Measurements from ENCODE around the gene PKIB. TPM values are rescaled to one million over a fixed set of nuclear protein-coding genes. Genes with fewer than 3 reads are reported as not detected.
"Not testable (repeated sequence)": the region's sequence is repeated elsewhere in the genome, so short reads cannot be mapped to it uniquely, and the experiment has no call there.

Gene PKIB
- total RNA-seq, 2 experiments from 2014 or later, result 0.78 to 1.3 TPM

GRCh38 chr6:122735582-122735981, 125.4 kb downstream of the PKIB start:
- no peak overlapping the region for H3K4me3 Mint-ChIP-seq
- H3K27ac Mint-ChIP-seq, result no peak overlapping the region
- DNase-seq, result no peak
- peaks cover 35% of the 10 kb centered on the region for H3K27me3 Mint-ChIP-seq
- ATAC-seq (ENCODE audit: low read depth), result no peak
- H3K4me1 Mint-ChIP-seq, result no peaks in the 10 kb centered on the region
- POLR2A ChIA-PET, result no interaction called here
- no peaks in the 10 kb centered on the region for H3K36me3 Mint-ChIP-seq
- H3K9me3 Mint-ChIP-seq, result no peaks in the 10 kb centered on the region

- ATAC-seq (ENCODE audit: low read depth), result no peak
- Mint-ChIP-seq H3K27ac (no peak overlapping the region), H3K9me3 (no peaks in the 10 kb centered on the region), H3K4me3 (no peak overlapping the region), H3K27me3 (peaks cover 35% of the 10 kb centered on the region), H3K36me3 (no peaks in the 10 kb centered on the region), H3K4me1 (no peaks in the 10 kb centered on the region)
- no peak for DNase-seq
- POLR2A ChIA-PET, result no interaction called here
Observed at GRCh38 chr6:122736163-122736562, 126.0 kb downstream of the PKIB start.

GRCh38 chr6:122736616-122737015, 126.4 kb downstream of the PKIB start:
- POLR2A ChIA-PET, result no interaction called here
- H3K4me3 Mint-ChIP-seq, result no peak overlapping the region
- peaks cover 35% of the 10 kb centered on the region for H3K27me3 Mint-ChIP-seq
- H3K9me3 Mint-ChIP-seq, result no peaks in the 10 kb centered on the region
- ATAC-seq (ENCODE audit: low read depth), result no peak
- no peaks in the 10 kb centered on the region for H3K4me1 Mint-ChIP-seq
- no peak for DNase-seq
- H3K36me3 Mint-ChIP-seq, result no peaks in the 10 kb centered on the region
- H3K27ac Mint-ChIP-seq, result no peak overlapping the region

- H3K36me3 Mint-ChIP-seq, result no peaks in the 10 kb centered on the region
- no peaks in the 10 kb centered on the region for H3K9me3 Mint-ChIP-seq
- H3K4me1 Mint-ChIP-seq, result no peaks in the 10 kb centered on the region
- no peak overlapping the region for H3K4me3 Mint-ChIP-seq
- POLR2A ChIA-PET, result interaction anchor here (0.6 kb wide), 1 partner anchor 153 kb away, joined by 3 read pairs; no protein-coding TSS in a partner anchor
- H3K27ac Mint-ChIP-seq, result no peak overlapping the region
- no peak for ATAC-seq (ENCODE audit: low read depth)
- DNase-seq, result no peak
- H3K27me3 Mint-ChIP-seq, result peaks cover 17% of the 10 kb centered on the region
Observed at GRCh38 chr6:122740091-122740490, 129.9 kb downstream of the PKIB start.

- no peak overlapping the region for H3K4me3 Mint-ChIP-seq
- no peak overlapping the region for H3K27ac Mint-ChIP-seq
- DNase-seq, result no peak
- no peaks in the 10 kb centered on the region for H3K9me3 Mint-ChIP-seq
- no peaks in the 10 kb centered on the region for H3K4me1 Mint-ChIP-seq
- no peak for ATAC-seq (ENCODE audit: low read depth)
- peaks cover 14% of the 10 kb centered on the region for H3K27me3 Mint-ChIP-seq
- no peaks in the 10 kb centered on the region for H3K36me3 Mint-ChIP-seq
- POLR2A ChIA-PET, result interaction anchor here (0.6 kb wide), 1 partner anchor 154 kb away, joined by 3 read pairs; no protein-coding TSS in a partner anchor
Observed at GRCh38 chr6:122740936-122741335, 130.7 kb downstream of the PKIB start.

- H3K4me1 Mint-ChIP-seq, POLR2A ChIA-PET, DNase-seq, H3K4me3 Mint-ChIP-seq, H3K27me3 Mint-ChIP-seq, H3K9me3 Mint-ChIP-seq, H3K36me3 Mint-ChIP-seq, H3K27ac Mint-ChIP-seq: not testable (repeated sequence)
- peak; percentile 56 for ATAC-seq (ENCODE audit: low read depth)
Observed at GRCh38 chr6:122744247-122744646, 134.0 kb downstream of the PKIB start.

GRCh38 chr6:122744856-122745255, 134.7 kb downstream of the PKIB start:
- POLR2A ChIA-PET; H3K27me3 Mint-ChIP-seq; H3K9me3 Mint-ChIP-seq; H3K36me3 Mint-ChIP-seq; H3K4me3 Mint-ChIP-seq; H3K27ac Mint-ChIP-seq; ATAC-seq (ENCODE audit: low read depth); H3K4me1 Mint-ChIP-seq; DNase-seq: not testable (repeated sequence)

GRCh38 chr6:122746688-122747087, 136.5 kb downstream of the PKIB start:
- Mint-ChIP-seq H3K27ac (no peak overlapping the region), H3K36me3 (peaks cover 2% of the 10 kb centered on the region), H3K27me3 (no peaks in the 10 kb centered on the region), H3K4me1 (peaks cover 19% of the 10 kb centered on the region), H3K9me3 (no peaks in the 10 kb centered on the region), H3K4me3 (no peak overlapping the region)
- POLR2A ChIA-PET, result no interaction called here
- no peak for DNase-seq
- no peak for ATAC-seq (ENCODE audit: low read depth)

- H3K4me3 Mint-ChIP-seq, result peak overlapping the region; percentile 17
- H3K27ac Mint-ChIP-seq, result no peak overlapping the region
- peaks cover 25% of the 10 kb centered on the region for H3K4me1 Mint-ChIP-seq
- H3K9me3 Mint-ChIP-seq, result no peaks in the 10 kb centered on the region
- H3K27me3 Mint-ChIP-seq, result no peaks in the 10 kb centered on the region
- POLR2A ChIA-PET, result no interaction called here
- peaks cover 2% of the 10 kb centered on the region for H3K36me3 Mint-ChIP-seq
- DNase-seq (no peak), ATAC-seq (ENCODE audit: low read depth) (no peak)
Observed at GRCh38 chr6:122747573-122747972, 137.4 kb downstream of the PKIB start.

GRCh38 chr6:122748945-122749344, 138.7 kb downstream of the PKIB start:
- H3K9me3 Mint-ChIP-seq; H3K36me3 Mint-ChIP-seq; POLR2A ChIA-PET; ATAC-seq (ENCODE audit: low read depth); H3K27ac Mint-ChIP-seq; H3K27me3 Mint-ChIP-seq; H3K4me3 Mint-ChIP-seq; DNase-seq: not testable (repeated sequence)
- peaks cover 33% of the 10 kb centered on the region for H3K4me1 Mint-ChIP-seq

GRCh38 chr6:122749451-122750050, 139.3 kb downstream of the PKIB start:
- ATAC-seq (ENCODE audit: low read depth), result no peak
- POLR2A ChIA-PET, result no interaction called here
- Mint-ChIP-seq H3K36me3 (peaks cover 2% of the 10 kb centered on the region), H3K4me1 (peaks cover 33% of the 10 kb centered on the region), H3K27me3 (no peaks in the 10 kb centered on the region), H3K4me3 (no peak overlapping the region), H3K9me3 (no peaks in the 10 kb centered on the region), H3K27ac (no peak overlapping the region)
- DNase-seq, result no peak

GRCh38 chr6:122751326-122751725, 141.1 kb downstream of the PKIB start:
- ATAC-seq (ENCODE audit: low read depth) (peak; percentile 90), DNase-seq (no peak)
- peaks cover 3% of the 10 kb centered on the region for H3K36me3 Mint-ChIP-seq
- no peaks in the 10 kb centered on the region for H3K27me3 Mint-ChIP-seq
- H3K9me3 Mint-ChIP-seq, result peaks cover 4% of the 10 kb centered on the region
- POLR2A ChIA-PET, result interaction anchor here (1.0 kb wide), 1 partner anchor 38 kb away, joined by 3 read pairs; the partner anchor contains the start of gene SMPDL3A
- peaks cover 38% of the 10 kb centered on the region for H3K4me1 Mint-ChIP-seq
- H3K27ac Mint-ChIP-seq, result peak overlapping the region; percentile 78
- H3K4me3 Mint-ChIP-seq, result peak overlapping the region; percentile 71

GRCh38 chr6:122752459-122752858, 142.3 kb downstream of the PKIB start:
- no peak for ATAC-seq (ENCODE audit: low read depth)
- peak overlapping the region; percentile 41 for H3K27ac Mint-ChIP-seq
- H3K4me1 Mint-ChIP-seq, result peaks cover 36% of the 10 kb centered on the region
- H3K4me3 Mint-ChIP-seq, result no peak overlapping the region
- DNase-seq, result no peak
- H3K27me3 Mint-ChIP-seq, result no peaks in the 10 kb centered on the region
- POLR2A ChIA-PET, result no interaction called here
- peaks cover 3% of the 10 kb centered on the region for H3K36me3 Mint-ChIP-seq
- H3K9me3 Mint-ChIP-seq, result peaks cover 5% of the 10 kb centered on the region

- H3K27ac Mint-ChIP-seq, result no peak overlapping the region
Observed at GRCh38 chr6:122753000-122753687, 142.9 kb downstream of the PKIB start.

More at GRCh38 chr6:122753000-122753687, 142.9 kb downstream of the PKIB start:
- peaks cover 2% of the 10 kb centered on the region for H3K36me3 Mint-ChIP-seq
- no peak overlapping the region for H3K4me3 Mint-ChIP-seq
- POLR2A ChIA-PET, result no interaction called here
- ATAC-seq (ENCODE audit: low read depth) (no peak), DNase-seq (no peak)
- peaks cover 5% of the 10 kb centered on the region for H3K9me3 Mint-ChIP-seq
- H3K27me3 Mint-ChIP-seq, result no peaks in the 10 kb centered on the region
- H3K4me1 Mint-ChIP-seq, result peaks cover 31% of the 10 kb centered on the region
